HCT116 (cell line): ENCODE data around the gene GSTO2. TPM values are rescaled to one million over a fixed set of nuclear protein-coding genes. Genes with fewer than 3 reads are reported as not detected.

Experiments
- ATAC-seq: fragments of 200-7000 bp; cut with Tn5 transposase; 2 replicates; pipeline ENCODE4 v1.9.1; 2020; ENCODE audit warnings: mild to moderate bottlenecking, moderate library complexity
- BruUV-seq: library from RNA; stranded (reverse); fragments of 400-500 nt; replicated peaks from 2 replicates; lab custom pipeline; 2021; lab: Mats Ljungman, UMichigan
- CTCF ChIA-PET: fragments of 300-600 bp; sonication (Branson Sonifier 250); formaldehyde crosslinking; loops from one replicate; lab custom pipeline; 2021; ENCODE audit warnings: antibody characterized with exemption; lab: Charles Lee
- POLR2A ChIA-PET: fragments of 300-600, 350-600 bp; sonication (Branson Sonifier 250); formaldehyde crosslinking; loops from one replicate; lab custom pipeline; 2021; ENCODE audit warnings: antibody characterized with exemption; lab: Charles Lee
- RAD21 ChIA-PET, 2 experiments: fragments of 300-600 bp; sonication (Branson Sonifier 250); formaldehyde crosslinking; loops; one replicate each; lab custom pipeline; 2023; ENCODE audit warnings: low total read pairs in 2 of 2; ENCODE audit not compliant: uncharacterized antibody in 2 of 2, unreplicated experiment in 2 of 2, low non-redundant PET in 1 of 2; lab: Charles Lee
- DNase-seq: peaks from one replicate; pipeline ENCODE4 v3.0.0-alpha.2; 2010; ENCODE audit warnings: low read depth, low spot score
- H2AFZ ChIP-seq: fragments of 200-600 bp; shearing (Covaris generic), sonication (generic); 2 replicates; pipeline ENCODE4 v1.6.1; 2017; ENCODE audit warnings: low read depth, mixed run types, mixed read lengths, antibody characterized with exemption, low read length; ENCODE audit not compliant: poor library complexity, severe bottlenecking
- H3K27ac ChIP-seq: 2 replicates; pipeline ENCODE4 v1.5.1; 2012; ENCODE audit warnings: low read depth, low read length
- H3K27me3 ChIP-seq: fragments of 200-600 bp; sonication (generic); 2 replicates; pipeline ENCODE4 v1.6.1; 2016; ENCODE audit warnings: mixed run types, low read length, mixed read lengths; ENCODE audit not compliant: insufficient read depth
- H3K36me3 ChIP-seq, 2 experiments: fragments of 200-500 bp in 1 of 2; fragments of 200-600 bp in 1 of 2; sonication (Bioruptor generic) in 1 of 2; sonication (generic) in 1 of 2; 2 replicates each; pipeline versions ENCODE4 v1.5.1 to v1.6.1; 2014 to 2016; ENCODE audit warnings: low read length in 2 of 2, inconsistent platforms in 1 of 2, mixed read lengths in 1 of 2, mixed run types in 1 of 2; ENCODE audit not compliant: insufficient read depth in 2 of 2, control insufficient read depth in 1 of 2
- H3K4me1 ChIP-seq, 2 experiments: fragments of 200-600 bp in 1 of 2; sonication (generic) in 1 of 2; 2 replicates each; pipeline versions ENCODE4 v1.5.1 to v1.6.1; 2012 to 2017; ENCODE audit warnings: low read length in 2 of 2, inconsistent platforms in 1 of 2, mild to moderate bottlenecking in 1 of 2, mixed read lengths in 1 of 2, mixed run types in 1 of 2, moderate library complexity in 1 of 2; ENCODE audit not compliant: insufficient read depth in 2 of 2, control insufficient read depth in 1 of 2
- H3K4me2 ChIP-seq: fragments of 200-600 bp; sonication (generic); 2 replicates; pipeline ENCODE4 v1.6.1; 2017; ENCODE audit warnings: mixed run types, low read length, mixed read lengths
- H3K4me3 ChIP-seq, 2 experiments: fragments of 200-600 bp in 1 of 2; sonication (generic) in 1 of 2; replicated peaks in 1 of 2; 2 replicates each; pipeline ENCODE4 v1.5.1; 2011 to 2016; ENCODE audit warnings: low read length in 2 of 2, control low read depth in 1 of 2, low read depth in 1 of 2, mild to moderate bottlenecking in 1 of 2, mixed read lengths in 1 of 2, mixed run types in 1 of 2
- H3K79me2 ChIP-seq: fragments of 200-600 bp; sonication (generic); 2 replicates; pipeline ENCODE4 v1.6.1; 2017; ENCODE audit warnings: mild to moderate bottlenecking, mixed run types, low read length, moderate library complexity, mixed read lengths; ENCODE audit not compliant: insufficient read depth
- H3K9ac ChIP-seq: fragments of 200-600 bp; sonication (generic); 2 replicates; pipeline ENCODE4 v1.6.1; 2016; ENCODE audit warnings: low read length, mixed read lengths
- H3K9me2 ChIP-seq: fragments of 200-600 bp; sonication (generic), shearing (Covaris generic); 2 replicates; pipeline ENCODE4 v1.6.1; 2017; ENCODE audit warnings: mixed run types, mild to moderate bottlenecking, moderate library complexity; ENCODE audit not compliant: insufficient read depth
- H3K9me3 ChIP-seq, 2 experiments: fragments of 200-500 bp in 1 of 2; fragments of 200-600 bp in 1 of 2; sonication (Bioruptor generic) in 1 of 2; sonication (generic) in 1 of 2; 2 replicates each; pipeline ENCODE4 v1.6.1; 2014 to 2017; ENCODE audit warnings: low read length in 2 of 2, mixed read lengths in 2 of 2, inconsistent platforms in 1 of 2, low read depth in 1 of 2, mild to moderate bottlenecking in 1 of 2, mixed run types in 1 of 2, moderate library complexity in 1 of 2; ENCODE audit not compliant: control insufficient read depth in 1 of 2, insufficient read depth in 1 of 2
- H4K20me1 ChIP-seq: fragments of 200-600 bp; sonication (generic), shearing (Covaris generic); 2 replicates; pipeline ENCODE4 v1.6.1; 2017; ENCODE audit warnings: mixed run types, mild to moderate bottlenecking, moderate library complexity; ENCODE audit not compliant: insufficient read depth
- ATF3 ChIP-seq: IDR thresholded peaks from 2 replicates; pipeline ENCODE4 v1.6.1; 2012
- CBX3 ChIP-seq: IDR thresholded peaks from 2 replicates; pipeline ENCODE4 v1.6.1; 2012; ENCODE audit warnings: low read depth
- CEBPB ChIP-seq: IDR thresholded peaks from 2 replicates; pipeline ENCODE4 v1.6.1; 2012; ENCODE audit warnings: low read depth
- EGR1 ChIP-seq: IDR thresholded peaks from 2 replicates; pipeline ENCODE4 v1.6.1; 2012; ENCODE audit warnings: low read depth
- ELF1 ChIP-seq: IDR thresholded peaks from 2 replicates; pipeline ENCODE4 v1.6.1; 2012; ENCODE audit warnings: low read depth, borderline replicate concordance
- EZH2 ChIP-seq: fragments of 200-600 bp; sonication (generic); IDR thresholded peaks from 2 replicates; pipeline ENCODE4 v1.6.1; 2017; ENCODE audit warnings: antibody characterized with exemption, mixed run types
- FOSL1 ChIP-seq: IDR thresholded peaks from 2 replicates; pipeline ENCODE4 v1.6.1; 2012; ENCODE audit warnings: low read depth
- POLR2A ChIP-seq: IDR thresholded peaks from 2 replicates; pipeline ENCODE4 v1.7.0; 2011; ENCODE audit warnings: borderline replicate concordance; ENCODE audit not compliant: insufficient read depth, insufficient read length; ENCODE audit errors: extremely low read depth
- POLR2AphosphoS5 ChIP-seq: IDR thresholded peaks from 2 replicates; pipeline ENCODE4 v1.6.1; 2011; ENCODE audit warnings: mild to moderate bottlenecking, low read depth, low read length, moderate library complexity
- SP1 ChIP-seq: IDR thresholded peaks from 2 replicates; pipeline ENCODE4 v1.6.1; 2012; ENCODE audit warnings: low read depth
- SRF ChIP-seq: IDR thresholded peaks from 2 replicates; pipeline ENCODE4 v1.6.1; 2012; ENCODE audit warnings: low read depth
- TCF7L2 ChIP-seq: IDR thresholded peaks from 2 replicates; pipeline ENCODE4 v1.7.0; 2011; ENCODE audit warnings: borderline replicate concordance, inconsistent platforms; ENCODE audit not compliant: insufficient read depth, insufficient read length; ENCODE audit errors: extremely low read depth
- YY1 ChIP-seq: IDR thresholded peaks from 2 replicates; pipeline ENCODE4 v1.6.1; 2011; ENCODE audit warnings: low read length, low read depth, moderate library complexity, mild to moderate bottlenecking; ENCODE audit not compliant: insufficient replicate concordance; ENCODE audit errors: extremely low read depth
- ZBTB33 ChIP-seq: IDR thresholded peaks from 2 replicates; pipeline ENCODE4 v1.6.1; 2011; ENCODE audit warnings: mild to moderate bottlenecking, low read length, moderate library complexity; ENCODE audit not compliant: insufficient replicate concordance; ENCODE audit errors: extremely low read depth
- ZFX ChIP-seq: fragments of 450-650 bp; IDR thresholded peaks from 2 replicates; pipeline ENCODE4 v1.6.1; 2017
- ZNF274 ChIP-seq: fragments of 200-500 bp; sonication (Bioruptor generic); IDR thresholded peaks from 2 replicates; pipeline ENCODE4 v1.6.1; 2014; ENCODE audit warnings: mild to moderate bottlenecking, low read depth, low read length, inconsistent platforms
- intact Hi-C: fragments of 100-400 bp; cut with micrococcal nuclease; formaldehyde crosslinking; loops from 2 replicates; pipeline ENCODE4 v1.10.0; 2022
- total RNA-seq: library from RNA; stranded (reverse); gene quantifications from one replicate; pipeline ENCODE4 v1.2.1, GENCODE V29; 2021; ENCODE audit not compliant: unreplicated experiment
- TF ChIP-seq, protein P1 (sequence below), 3 experiments: fragments of 200-600 bp in 1 of 3; sonication (generic) in 1 of 3; IDR thresholded peaks in 2 of 3; conservative IDR thresholded peaks in 1 of 3; 2 replicates each; pipeline ENCODE4 v1.5.1; 2012 to 2017; ENCODE audit warnings: low read depth in 2 of 3, low read length in 2 of 3, antibody characterized with exemption in 1 of 3, borderline replicate concordance in 1 of 3, control low read depth in 1 of 3, mild to moderate bottlenecking in 1 of 3, mixed read lengths in 1 of 3, mixed run types in 1 of 3, moderate library complexity in 1 of 3; ENCODE audit not compliant: insufficient read depth in 1 of 3
- TF ChIP-seq, protein P2 (sequence below): IDR thresholded peaks from 2 replicates; pipeline ENCODE4 v1.6.1; 2012

GSTO2 gene
- total RNA-seq, 1 experiment from 2014 or later = 115 TPM

DNA sequence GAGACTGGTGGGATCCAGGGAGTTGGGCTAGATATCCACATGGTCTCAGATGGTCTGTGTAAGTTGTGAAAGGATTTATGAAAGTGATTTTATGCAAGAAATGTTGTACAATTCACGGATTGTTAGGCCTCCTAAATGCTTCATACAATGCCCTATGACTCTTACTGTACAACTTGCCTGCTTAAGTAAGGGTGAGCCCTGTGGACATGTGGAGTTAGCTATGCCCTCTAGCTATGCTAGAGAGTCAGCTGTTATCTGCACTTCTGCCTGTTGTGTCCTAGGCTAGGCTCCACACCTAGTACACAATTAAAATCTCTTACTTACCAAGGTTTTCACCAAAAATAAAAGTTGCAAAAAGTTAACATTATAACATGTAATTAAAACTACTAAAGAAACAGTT, 35.2 kb upstream of the GSTO2 start:
- ChIA-PET RAD21 (no interaction called here), CTCF (interaction anchor here (0.5 kb wide), 1 partner anchor 76 kb away, joined by 3 read pairs; no protein-coding TSS in a partner anchor), POLR2A (no interaction called here)
- Histone ChIP-seq H3K9me2 (no peaks in the 10 kb centered on the region), H2AFZ (no peak overlapping the region), H3K27me3 (no peaks in the 10 kb centered on the region), H4K20me1 (no peaks in the 10 kb centered on the region), H3K9ac (no peak overlapping the region), H3K36me3 (no peaks in the 10 kb centered on the region), H3K4me2 (no peak overlapping the region), H3K79me2 (no peaks in the 10 kb centered on the region), H3K4me3 (no peak overlapping the region), H3K9me3 (no peaks in the 10 kb centered on the region), H3K27ac (no peak overlapping the region), H3K4me1 (peaks cover 5 to 15% of the 10 kb centered on the region in 2 experiments; a peak in 3 of 4 replicates)
- ATAC-seq = no peak
- no TSS peak for BruUV-seq
- intact Hi-C loops = no loop called here
- TF ChIP-seq EGR1 (no peak), YY1 (no peak), FOSL1 (no peak), ZFX (no peak), CBX3 (no peak), EZH2 (no peak), CEBPB (no peak), ELF1 (no peak)
- TF ChIP-seq, protein P1, sequence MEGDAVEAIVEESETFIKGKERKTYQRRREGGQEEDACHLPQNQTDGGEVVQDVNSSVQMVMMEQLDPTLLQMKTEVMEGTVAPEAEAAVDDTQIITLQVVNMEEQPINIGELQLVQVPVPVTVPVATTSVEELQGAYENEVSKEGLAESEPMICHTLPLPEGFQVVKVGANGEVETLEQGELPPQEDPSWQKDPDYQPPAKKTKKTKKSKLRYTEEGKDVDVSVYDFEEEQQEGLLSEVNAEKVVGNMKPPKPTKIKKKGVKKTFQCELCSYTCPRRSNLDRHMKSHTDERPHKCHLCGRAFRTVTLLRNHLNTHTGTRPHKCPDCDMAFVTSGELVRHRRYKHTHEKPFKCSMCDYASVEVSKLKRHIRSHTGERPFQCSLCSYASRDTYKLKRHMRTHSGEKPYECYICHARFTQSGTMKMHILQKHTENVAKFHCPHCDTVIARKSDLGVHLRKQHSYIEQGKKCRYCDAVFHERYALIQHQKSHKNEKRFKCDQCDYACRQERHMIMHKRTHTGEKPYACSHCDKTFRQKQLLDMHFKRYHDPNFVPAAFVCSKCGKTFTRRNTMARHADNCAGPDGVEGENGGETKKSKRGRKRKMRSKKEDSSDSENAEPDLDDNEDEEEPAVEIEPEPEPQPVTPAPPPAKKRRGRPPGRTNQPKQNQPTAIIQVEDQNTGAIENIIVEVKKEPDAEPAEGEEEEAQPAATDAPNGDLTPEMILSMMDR (IDR thresholded peaks at IDR 0.05 in 2 of 3, conservative IDR thresholded peaks at IDR 0.05 in 1 of 3; ENCODE audit: borderline replicate concordance in 1 of 3, insufficient read depth in 1 of 3, low read depth in 2 of 3, low read length in 2 of 3) = no peak
- no peak for DNase-seq

- Histone ChIP-seq H2AFZ (no peak overlapping the region), H3K9ac (no peak overlapping the region), H3K4me3 (no peak overlapping the region), H4K20me1 (no peaks in the 10 kb centered on the region), H3K36me3 (no peaks in the 10 kb centered on the region), H3K27ac (no peak overlapping the region), H3K9me2 (no peaks in the 10 kb centered on the region), H3K9me3 (no peaks in the 10 kb centered on the region), H3K4me2 (no peak overlapping the region), H3K4me1 (peaks cover 5 to 15% of the 10 kb centered on the region in 2 experiments; a peak in 3 of 4 replicates), H3K27me3 (no peaks in the 10 kb centered on the region), H3K79me2 (no peaks in the 10 kb centered on the region)
- RAD21 ChIA-PET = no interaction called here
- DNase-seq (no peak), ATAC-seq (no peak)
- BruUV-seq = no TSS peak
- POLR2A ChIA-PET = interaction anchor here (1.5 kb wide), 1 partner anchor 34 kb away, joined by 4 read pairs; the partner anchor contains the start of gene GSTO2
- CTCF ChIA-PET = no interaction called here
- intact Hi-C loops = no loop called here
- TF ChIP-seq ZBTB33 (no peak), FOSL1 (no peak), ZNF274 (no peak), EZH2 (no peak), SRF (no peak), ZFX (no peak), ATF3 (no peak), TCF7L2 (no peak), POLR2AphosphoS5 (no peak), SP1 (no peak), CEBPB (no peak), POLR2A (no peak)
- TF ChIP-seq, protein P2, sequence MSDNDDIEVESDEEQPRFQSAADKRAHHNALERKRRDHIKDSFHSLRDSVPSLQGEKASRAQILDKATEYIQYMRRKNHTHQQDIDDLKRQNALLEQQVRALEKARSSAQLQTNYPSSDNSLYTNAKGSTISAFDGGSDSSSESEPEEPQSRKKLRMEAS = no peak
Measured at GRCh38 chr10:104234934-104235333, 34.0 kb upstream of the GSTO2 start.
